ENCODE data around the gene GAS2L2. TPM values are rescaled to one million over a fixed set of nuclear protein-coding genes. Genes with fewer than 3 reads are reported as not detected.

GAS2L2 gene
- total and polyA plus RNA-seq, 2 donors (not counting 1 experiment from before 2014, with no cell fraction given): 0.09 to 0.17 TPM

DNA sequence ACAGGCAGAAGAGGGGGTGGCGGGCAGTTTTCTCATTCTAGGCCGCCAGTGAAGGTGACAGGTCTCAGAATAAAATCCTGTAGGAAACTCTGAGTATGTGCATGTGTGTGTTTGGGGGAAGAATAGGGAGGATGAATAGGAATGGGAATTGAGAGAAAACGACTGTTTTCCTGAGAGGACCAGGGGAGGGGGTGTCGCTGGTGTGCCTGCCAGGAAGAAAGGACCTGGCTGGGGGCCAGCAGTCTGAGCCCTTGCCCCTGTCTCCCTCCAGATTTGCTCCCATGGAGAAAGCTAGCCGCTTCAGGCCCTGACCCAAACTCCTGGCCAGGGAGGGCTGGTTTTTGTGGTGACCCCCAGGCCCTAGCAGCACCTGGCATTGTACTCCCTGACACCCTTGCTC is 22.0 kb upstream of the GAS2L2 start:
- Histone ChIP-seq H3K36me3 (replicated peaks in 1 of 2; ENCODE audit: control extremely low read depth in 1 of 2, control insufficient read depth in 1 of 2, extremely low read depth in 1 of 2, insufficient read depth in 2 of 2, low read length in 1 of 2) (no peaks in the 10 kb centered on the region), H3K4me3 (ENCODE audit: control extremely low read depth in 1 of 5, extremely low read depth in 1 of 5, insufficient read depth in 1 of 5, low read depth in 2 of 5, low read length in 4 of 5) (no peak overlapping the region), H3K79me2 (ENCODE audit: control insufficient read depth, insufficient read depth, low read length) (no peaks in the 10 kb centered on the region), H3K9ac (ENCODE audit: low read length) (no peak overlapping the region), H2AFZ (ENCODE audit: insufficient read depth, low read depth, low read length, poor library complexity, severe bottlenecking) (no peak overlapping the region), H4K20me1 (ENCODE audit: control insufficient read depth, insufficient read depth, low read length, poor library complexity, severe bottlenecking) (no peaks in the 10 kb centered on the region), H3K27ac (ENCODE audit: low read length in 2 of 2) (no peak overlapping the region), H3K9me3 (ENCODE audit: control extremely low read depth in 1 of 3, control insufficient read depth in 2 of 3, insufficient read depth in 1 of 3, low read length in 2 of 3) (peaks cover 0 to 3% (median 0%) of the 10 kb centered on the region in 3 donors), H3K4me1 (ENCODE audit: control insufficient read depth in 2 of 2, insufficient read depth in 2 of 2, low read length in 2 of 2) (no peaks in the 10 kb centered on the region), H3K4me2 (replicated peaks; ENCODE audit: low read depth, low read length, poor library complexity, severe bottlenecking) (no peak overlapping the region), H3K27me3 (replicated peaks in 1 of 4; ENCODE audit: control extremely low read depth in 1 of 4, control insufficient read depth in 3 of 4, insufficient read depth in 4 of 4, low read length in 3 of 4) (peaks cover 0 to 5% (median under 1%) of the 10 kb centered on the region in 4 experiments)
- Mint-ChIP-seq H3K4me3 (no peak overlapping the region), H3K9me3 (ENCODE audit: insufficient read depth) (no peaks in the 10 kb centered on the region), H3K27me3 (peaks cover 13% of the 10 kb centered on the region), H3K27ac (no peak overlapping the region), H3K4me1 (no peaks in the 10 kb centered on the region)
- 85% methylated on average over 4 of the region's 5 CpGs for WGBS (ENCODE audit: insufficient coverage)
- TF ChIP-seq EZH2 (IDR thresholded peaks at IDR 0.05; ENCODE audit: borderline replicate concordance, insufficient read depth, low read depth, low read length, poor library complexity, severe bottlenecking): no peak
- TF ChIP-seq, protein P1, sequence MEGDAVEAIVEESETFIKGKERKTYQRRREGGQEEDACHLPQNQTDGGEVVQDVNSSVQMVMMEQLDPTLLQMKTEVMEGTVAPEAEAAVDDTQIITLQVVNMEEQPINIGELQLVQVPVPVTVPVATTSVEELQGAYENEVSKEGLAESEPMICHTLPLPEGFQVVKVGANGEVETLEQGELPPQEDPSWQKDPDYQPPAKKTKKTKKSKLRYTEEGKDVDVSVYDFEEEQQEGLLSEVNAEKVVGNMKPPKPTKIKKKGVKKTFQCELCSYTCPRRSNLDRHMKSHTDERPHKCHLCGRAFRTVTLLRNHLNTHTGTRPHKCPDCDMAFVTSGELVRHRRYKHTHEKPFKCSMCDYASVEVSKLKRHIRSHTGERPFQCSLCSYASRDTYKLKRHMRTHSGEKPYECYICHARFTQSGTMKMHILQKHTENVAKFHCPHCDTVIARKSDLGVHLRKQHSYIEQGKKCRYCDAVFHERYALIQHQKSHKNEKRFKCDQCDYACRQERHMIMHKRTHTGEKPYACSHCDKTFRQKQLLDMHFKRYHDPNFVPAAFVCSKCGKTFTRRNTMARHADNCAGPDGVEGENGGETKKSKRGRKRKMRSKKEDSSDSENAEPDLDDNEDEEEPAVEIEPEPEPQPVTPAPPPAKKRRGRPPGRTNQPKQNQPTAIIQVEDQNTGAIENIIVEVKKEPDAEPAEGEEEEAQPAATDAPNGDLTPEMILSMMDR (IDR thresholded peaks at IDR 0.05): no peak
- ChIA-PET CTCF (interaction anchor here (2.0 kb wide), 1 partner anchor 11 kb away, joined by 9 read pairs; no protein-coding TSS in a partner anchor), POLR2A (no interaction called here)
- no peak for ATAC-seq (ENCODE audit: low read depth)
- DNase-seq: no peak
- intact Hi-C loops (cut with micrococcal nuclease): no loop called here

DNA sequence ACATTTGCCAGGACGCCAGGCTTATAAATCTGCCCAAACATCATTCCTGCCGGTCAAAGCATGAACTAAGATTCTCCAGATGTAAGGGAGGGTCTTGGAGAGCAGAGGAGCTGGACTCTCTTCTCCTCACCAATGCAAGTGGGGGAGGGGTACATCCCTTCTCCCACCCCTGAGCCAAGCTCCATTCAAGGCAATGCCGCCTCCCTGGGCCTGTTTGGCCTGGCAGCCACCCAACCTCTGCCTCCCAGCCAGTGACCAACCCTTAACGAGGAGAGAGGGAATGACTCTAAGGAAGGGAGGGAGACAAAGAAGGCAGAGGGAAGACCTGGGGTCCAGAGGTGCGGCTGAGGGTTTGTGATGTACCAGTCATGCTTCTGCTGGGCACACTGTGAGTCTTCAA is 21.5 kb upstream of the GAS2L2 start:
- H3K27ac Mint-ChIP-seq: no peak overlapping the region

More for the DNA sequence above, 21.5 kb upstream of the GAS2L2 start:
- Histone ChIP-seq H3K9ac (ENCODE audit: low read length) (no peak overlapping the region), H3K4me3 (ENCODE audit: control extremely low read depth in 1 of 5, extremely low read depth in 1 of 5, insufficient read depth in 1 of 5, low read depth in 2 of 5, low read length in 4 of 5) (no peak overlapping the region), H3K79me2 (ENCODE audit: control insufficient read depth, insufficient read depth, low read length) (no peaks in the 10 kb centered on the region), H3K4me1 (ENCODE audit: control insufficient read depth in 2 of 2, insufficient read depth in 2 of 2, low read length in 2 of 2) (no peaks in the 10 kb centered on the region), H3K4me2 (replicated peaks; ENCODE audit: low read depth, low read length, poor library complexity, severe bottlenecking) (no peak overlapping the region), H2AFZ (ENCODE audit: insufficient read depth, low read depth, low read length, poor library complexity, severe bottlenecking) (no peak overlapping the region), H3K9me3 (ENCODE audit: control extremely low read depth in 1 of 3, control insufficient read depth in 2 of 3, insufficient read depth in 1 of 3, low read length in 2 of 3) (peaks cover 0 to 3% (median 0%) of the 10 kb centered on the region in 3 donors), H4K20me1 (ENCODE audit: control insufficient read depth, insufficient read depth, low read length, poor library complexity, severe bottlenecking) (no peaks in the 10 kb centered on the region), H3K36me3 (replicated peaks in 1 of 2; ENCODE audit: control extremely low read depth in 1 of 2, control insufficient read depth in 1 of 2, extremely low read depth in 1 of 2, insufficient read depth in 2 of 2, low read length in 1 of 2) (no peaks in the 10 kb centered on the region), H3K27me3 (replicated peaks in 1 of 4; ENCODE audit: control extremely low read depth in 1 of 4, control insufficient read depth in 3 of 4, insufficient read depth in 4 of 4, low read length in 3 of 4) (peaks cover 0 to 5% (median under 1%) of the 10 kb centered on the region in 4 experiments), H3K27ac (ENCODE audit: low read length in 2 of 2) (no peak overlapping the region)
- intact Hi-C loops (cut with micrococcal nuclease): no loop called here
- WGBS (ENCODE audit: insufficient coverage): 79% methylated on average over 2 of the region's 5 CpGs
- CTCF ChIA-PET: interaction anchor here (2.0 kb wide), 1 partner anchor 10 kb away, joined by 9 read pairs; no protein-coding TSS in a partner anchor
- Mint-ChIP-seq H3K4me1 (no peaks in the 10 kb centered on the region), H3K27me3 (peaks cover 13% of the 10 kb centered on the region), H3K9me3 (ENCODE audit: insufficient read depth) (no peaks in the 10 kb centered on the region), H3K4me3 (no peak overlapping the region)
- TF ChIP-seq EZH2 (IDR thresholded peaks at IDR 0.05; ENCODE audit: borderline replicate concordance, insufficient read depth, low read depth, low read length, poor library complexity, severe bottlenecking): no peak
- TF ChIP-seq, protein P1 (IDR thresholded peaks at IDR 0.05): no peak
- DNase-seq: no peak
- POLR2A ChIA-PET: no interaction called here
- ATAC-seq (ENCODE audit: low read depth): no peak
